ENCODE results near the gene TRMT2A.

Gene TRMT2A

DNA sequence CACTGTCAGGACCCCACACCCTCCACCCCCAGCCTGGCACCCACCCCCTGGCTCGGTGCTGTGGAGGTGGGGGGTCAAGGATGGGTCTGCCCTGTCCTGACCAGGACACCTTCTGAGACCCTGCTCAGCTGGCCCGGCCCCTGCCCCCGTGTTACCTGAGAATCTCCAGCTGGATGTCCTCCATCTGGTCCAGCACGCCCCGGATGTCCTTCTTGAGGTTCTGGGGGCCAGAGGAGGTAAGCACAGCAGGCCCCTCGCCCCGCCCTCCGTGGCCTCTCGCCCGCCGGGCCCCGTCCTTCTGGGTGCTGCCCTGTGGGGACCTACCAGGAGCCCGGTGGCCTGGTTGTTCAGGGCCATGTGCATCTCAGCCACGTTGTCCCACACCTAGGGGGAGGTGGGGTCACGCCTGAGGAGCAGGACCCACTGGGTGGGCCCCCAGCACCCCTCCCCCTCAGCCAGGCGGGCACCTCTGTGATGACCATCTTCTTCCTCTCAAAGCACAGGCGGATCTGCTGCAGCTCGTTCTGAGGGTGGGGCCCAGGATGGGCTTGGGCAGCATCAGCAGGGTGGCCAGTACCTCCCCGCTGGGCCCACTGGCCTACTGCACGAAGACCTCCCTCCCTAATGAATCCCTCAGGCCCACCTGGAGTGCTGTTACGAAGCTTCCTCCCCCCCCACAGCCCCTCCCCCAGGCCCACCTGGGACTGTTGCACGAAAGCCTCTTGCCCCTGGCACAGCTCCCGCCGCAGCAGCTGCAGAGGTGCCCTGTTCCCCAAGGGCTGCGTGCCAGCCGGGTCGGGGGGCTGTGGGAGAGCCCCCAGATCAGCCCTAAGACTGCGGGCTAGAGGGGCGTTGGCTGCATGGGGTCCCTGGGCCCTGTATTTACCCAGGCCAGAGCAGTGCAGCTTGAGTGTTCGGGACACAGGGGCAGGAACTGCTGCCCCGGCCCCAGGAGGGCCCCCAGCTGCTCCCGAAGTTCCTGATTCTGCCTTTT lies 32.5 kb upstream of the TRMT2A start:
- DNase-seq = no peak

GRCh38 chr22:20148414-20148813 lies 31.4 kb upstream of the TRMT2A start:
- DNase-seq = no peak

- DNase-seq = no peak
Observed at GRCh38 chr22:20147237-20147988, 30.4 kb upstream of the TRMT2A start.

GRCh38 chr22:20146777-20147176 lies 29.8 kb upstream of the TRMT2A start:
- DNase-seq = no peak

- DNase-seq = no peak
Observed at GRCh38 chr22:20145832-20146223, 28.8 kb upstream of the TRMT2A start.

DNA sequence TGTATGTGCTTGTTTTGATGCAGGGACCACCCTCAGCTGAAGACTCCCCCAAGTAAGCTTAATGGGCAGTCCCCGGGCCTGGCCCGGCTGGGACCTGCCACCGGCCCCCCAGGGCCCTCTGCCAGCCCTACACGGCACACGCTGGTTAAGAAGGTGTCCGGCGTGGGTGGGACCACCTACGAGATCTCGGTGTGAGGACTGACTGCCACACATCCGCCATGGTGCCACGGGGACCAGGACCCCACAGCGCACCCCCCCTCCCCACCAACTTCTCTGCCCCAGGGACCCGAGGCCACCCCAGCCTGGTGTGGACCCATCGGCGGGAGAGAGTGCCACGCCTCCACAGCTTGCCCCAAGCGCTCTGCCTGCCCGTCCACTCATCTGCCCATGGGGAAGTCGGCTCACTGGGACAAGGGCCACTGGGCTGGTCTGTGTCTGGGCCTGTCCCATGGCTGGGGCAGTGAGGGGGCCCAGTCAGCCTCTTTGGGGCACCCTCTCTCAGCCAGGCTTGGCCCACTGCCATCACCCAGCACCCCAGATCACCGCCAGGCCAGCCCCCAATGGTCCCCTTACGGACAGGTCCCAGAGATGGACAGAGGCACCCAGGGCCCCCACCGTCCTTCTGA lies 28.3 kb upstream of the TRMT2A start:
- no peak for DNase-seq

DNA sequence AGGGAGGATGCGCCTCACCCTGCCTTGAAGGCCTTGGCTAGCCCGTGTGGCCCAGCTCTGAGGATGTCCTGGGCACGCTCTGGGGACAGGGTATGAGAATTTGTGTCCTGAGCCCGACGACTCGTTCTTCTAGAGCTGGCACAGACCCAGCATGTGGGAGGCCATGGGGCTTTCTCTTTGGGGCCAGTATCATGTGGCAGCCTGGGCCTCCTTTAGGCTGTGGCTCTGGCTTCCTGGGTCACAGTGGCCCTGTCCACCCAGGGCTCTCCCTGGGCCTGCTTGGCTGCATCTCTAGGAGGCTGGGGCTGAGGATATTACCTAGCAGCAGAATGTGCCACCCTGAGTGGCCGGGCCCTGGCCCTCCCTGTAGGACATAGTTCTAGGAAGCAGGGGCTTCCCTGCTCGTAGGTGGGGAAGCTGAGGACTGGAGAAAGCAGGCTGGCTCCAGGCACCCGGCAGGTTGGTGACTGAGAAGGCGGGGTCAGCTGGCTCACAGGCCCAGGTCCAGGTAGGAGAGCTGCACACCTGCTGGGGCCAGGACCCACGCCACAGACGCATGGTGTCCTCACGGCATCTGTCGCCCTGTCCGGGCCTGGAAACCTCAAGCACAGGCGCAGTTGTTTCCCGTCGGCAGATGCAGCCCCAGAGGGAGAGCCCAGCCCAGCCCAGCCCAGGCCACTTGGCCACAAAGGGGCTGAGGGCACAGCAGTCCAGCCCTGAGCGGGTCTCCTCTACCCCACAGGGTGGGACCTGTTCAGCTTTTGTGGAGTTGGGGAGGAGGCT lies 27.0 kb upstream of the TRMT2A start:
- DNase-seq = no peak

DNA sequence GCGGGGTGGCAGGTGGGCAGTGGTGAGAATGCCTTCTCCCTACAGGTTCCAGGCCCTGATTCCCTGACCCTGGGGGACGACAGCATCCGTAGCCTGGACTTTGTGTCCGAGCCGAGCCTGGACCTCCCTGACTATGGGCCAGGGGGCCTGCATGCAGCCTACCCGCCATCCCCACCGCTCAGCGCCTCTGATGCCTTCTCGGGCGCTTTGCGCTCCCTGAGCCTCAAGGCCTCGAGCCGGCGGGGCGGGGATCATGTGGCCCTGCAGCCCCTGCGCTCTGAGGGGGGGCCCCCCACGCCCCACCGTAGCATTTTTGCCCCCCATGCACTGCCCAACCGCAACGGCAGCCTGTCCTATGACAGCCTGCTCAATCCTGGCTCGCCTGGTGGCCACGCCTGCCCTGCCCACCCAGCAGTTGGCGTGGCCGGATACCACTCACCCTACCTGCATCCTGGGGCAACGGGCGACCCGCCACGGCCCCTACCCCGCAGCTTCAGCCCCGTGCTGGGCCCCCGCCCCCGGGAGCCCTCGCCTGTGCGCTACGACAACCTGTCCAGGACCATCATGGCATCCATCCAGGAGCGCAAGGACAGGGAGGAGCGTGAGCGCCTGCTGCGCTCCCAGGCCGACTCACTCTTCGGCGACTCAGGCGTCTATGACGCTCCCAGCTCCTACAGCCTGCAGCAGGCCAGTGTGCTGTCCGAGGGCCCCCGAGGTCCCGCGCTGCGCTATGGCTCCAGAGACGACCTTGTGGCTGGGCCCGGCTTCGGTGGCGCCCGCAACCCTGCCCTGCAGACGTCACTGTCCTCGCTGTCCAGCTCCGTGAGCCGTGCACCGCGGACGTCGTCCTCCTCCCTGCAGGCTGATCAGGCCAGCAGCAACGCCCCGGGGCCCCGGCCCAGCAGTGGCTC lies 25.9 kb upstream of the TRMT2A start:
- DNase-seq = no peak

GRCh38 chr22:20141186-20142077 lies 24.4 kb upstream of the TRMT2A start:
- DNase-seq = peak in 1 of 2 experiments; percentile 23

DNA sequence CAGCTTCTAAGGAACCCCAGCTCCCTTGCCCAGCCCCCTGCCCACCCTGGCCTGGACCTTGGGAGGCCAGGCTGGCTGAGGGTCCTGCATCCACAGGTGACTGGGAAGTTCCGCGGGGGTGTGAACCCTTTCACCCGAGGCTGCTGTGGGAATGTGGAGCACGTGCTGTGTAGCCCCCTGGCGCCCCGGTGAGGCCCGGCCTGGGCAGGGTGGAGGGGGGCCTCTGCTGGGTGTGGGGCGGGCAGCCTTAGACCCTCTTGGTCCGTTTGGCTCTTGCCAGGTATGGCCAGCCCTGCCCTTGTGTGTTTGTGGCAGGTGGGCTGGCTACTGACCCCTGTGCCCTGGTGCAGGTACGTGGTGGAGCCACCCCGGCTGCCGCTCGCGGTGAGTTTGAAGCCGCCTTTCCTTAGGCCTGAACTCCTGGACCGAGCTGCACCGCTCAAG lies 23.5 kb upstream of the TRMT2A start:
- DNase-seq = no peak

GRCh38 chr22:20140107-20140445 lies 23.1 kb upstream of the TRMT2A start:
- no peak for DNase-seq

GRCh38 chr22:20139391-20140106 lies 22.5 kb upstream of the TRMT2A start:
- no peak for DNase-seq

DNA sequence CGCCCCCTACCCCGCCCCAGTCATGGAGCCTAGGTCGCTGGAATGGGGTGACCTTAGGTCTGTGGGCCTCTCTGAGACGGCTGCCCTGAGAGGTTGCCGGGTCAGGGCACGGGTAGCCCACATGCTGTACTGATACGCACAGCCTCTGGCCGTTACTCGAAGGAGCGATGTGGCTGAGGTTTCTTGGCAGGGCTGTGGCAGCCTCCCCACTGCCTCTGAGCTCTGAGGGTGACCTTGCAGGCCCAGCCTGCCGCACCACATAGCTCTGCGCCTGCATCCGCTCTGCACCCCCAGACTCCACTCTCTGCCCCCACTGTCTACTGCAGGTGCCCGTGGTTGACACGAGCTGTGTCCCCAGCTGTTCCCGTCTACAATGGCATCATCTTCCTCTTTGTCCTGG lies 21.8 kb upstream of the TRMT2A start:
- no peak for DNase-seq

GRCh38 chr22:20138417-20138738 lies 21.4 kb upstream of the TRMT2A start:
- no peak for DNase-seq

- no peak for DNase-seq
Observed at GRCh38 chr22:20137671-20138416, 20.8 kb upstream of the TRMT2A start.

DNA sequence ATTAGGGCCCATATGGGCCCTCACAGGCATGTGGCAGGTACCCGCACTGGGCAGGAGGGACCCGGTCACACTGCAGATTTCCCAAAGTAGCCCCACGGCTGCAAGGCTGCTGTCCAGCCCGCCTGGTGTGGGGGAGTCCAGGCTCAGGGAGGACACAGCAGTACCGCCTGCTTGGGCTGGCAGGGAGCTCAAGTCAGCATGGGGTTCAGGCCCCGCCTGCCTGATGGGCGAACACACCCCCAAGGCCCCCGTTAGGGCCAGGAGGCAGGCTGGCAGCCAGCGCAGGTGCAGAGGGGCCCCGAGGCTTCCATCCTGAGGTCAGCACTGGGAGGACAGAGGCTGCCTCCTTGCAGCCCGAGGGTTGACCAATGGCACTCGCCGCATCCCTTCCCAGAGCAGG lies 20.1 kb upstream of the TRMT2A start:
- no peak for DNase-seq

- DNase-seq = no peak
Observed at GRCh38 chr22:20136603-20136873, 19.5 kb upstream of the TRMT2A start.

- no peak for DNase-seq
Observed at GRCh38 chr22:20135806-20136602, 19.0 kb upstream of the TRMT2A start.

DNA sequence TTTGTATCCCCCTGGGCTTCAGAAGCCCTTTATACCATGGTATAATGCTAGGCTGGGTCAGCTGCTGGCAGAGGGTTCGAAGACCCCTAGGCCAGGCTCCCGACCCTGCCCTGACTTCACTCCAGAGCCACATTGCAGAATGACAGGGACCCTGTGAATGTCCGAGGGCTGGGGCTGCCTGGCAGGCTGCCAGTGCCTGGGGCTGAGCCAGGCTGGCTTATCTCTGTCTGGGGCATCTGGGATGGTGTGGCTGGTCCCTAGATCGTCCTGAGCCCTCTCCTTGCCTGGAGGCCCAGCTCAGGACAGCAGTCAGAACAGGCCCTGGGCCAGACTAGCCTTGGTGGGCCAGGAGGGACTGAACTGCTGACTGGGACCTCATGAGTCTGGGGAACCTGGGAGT lies 18.2 kb upstream of the TRMT2A start:
- DNase-seq = no peak

All from SW 1271 (cell line).